ENCODE measurements around the gene PRKAR1B. TPM values are rescaled to one million over a fixed set of nuclear protein-coding genes. Genes with fewer than 3 reads are reported as not detected.
"Not testable (repeated sequence)": the region's sequence is repeated elsewhere in the genome, so short reads cannot be mapped to it uniquely, and the experiment has no call there.

PRKAR1B gene
- total RNA-seq, 1 donor from 2014 or later, result 19.3 TPM

- Histone ChIP-seq H3K4me3 (ENCODE audit: low read length in 3 of 3) (no peak overlapping the region), H3K4me1 (ENCODE audit: control insufficient read depth in 3 of 3, insufficient read depth in 3 of 3, low read length in 3 of 3) (peaks cover 4 to 13% (median 7%) of the 10 kb centered on the region in 3 donors), H3K27me3 (ENCODE audit: control insufficient read depth in 3 of 3, insufficient read depth in 3 of 3, low read length in 3 of 3) (no peaks in the 10 kb centered on the region), H3K9ac (ENCODE audit: low read depth in 1 of 3, low read length in 3 of 3) (no peak overlapping the region), H3K27ac (ENCODE audit: low read depth, low read length) (no peak overlapping the region), H3K36me3 (ENCODE audit: control insufficient read depth in 3 of 3, insufficient read depth in 3 of 3, low read length in 3 of 3) (no peaks in the 10 kb centered on the region), H3K9me3 (ENCODE audit: control insufficient read depth in 3 of 3, low read length in 3 of 3) (no peaks in the 10 kb centered on the region)
These were observed 74.2 kb downstream of the PRKAR1B start for GRCh38 chr7:652881-653280.

- H3K27ac ChIP-seq (ENCODE audit: low read depth, low read length); H3K36me3 ChIP-seq (ENCODE audit: control insufficient read depth in 3 of 3, insufficient read depth in 3 of 3, low read length in 3 of 3); H3K4me3 ChIP-seq (ENCODE audit: low read length in 3 of 3); H3K27me3 ChIP-seq (ENCODE audit: control insufficient read depth in 3 of 3, insufficient read depth in 3 of 3, low read length in 3 of 3); H3K9me3 ChIP-seq (ENCODE audit: control insufficient read depth in 3 of 3, low read length in 3 of 3); H3K9ac ChIP-seq (ENCODE audit: low read depth in 1 of 3, low read length in 3 of 3); H3K4me1 ChIP-seq (ENCODE audit: control insufficient read depth in 3 of 3, insufficient read depth in 3 of 3, low read length in 3 of 3): not testable (repeated sequence)
These were observed 74.9 kb downstream of the PRKAR1B start for GRCh38 chr7:652167-652566.

GRCh38 chr7:651032-651728 is 75.9 kb downstream of the PRKAR1B start:
- peaks cover 4 to 8% (median 7%) of the 10 kb centered on the region in 3 donors for H3K4me1 ChIP-seq (ENCODE audit: control insufficient read depth in 3 of 3, insufficient read depth in 3 of 3, low read length in 3 of 3)
- no peak overlapping the region for H3K27ac ChIP-seq (ENCODE audit: low read depth, low read length)
- no peaks in the 10 kb centered on the region for H3K36me3 ChIP-seq (ENCODE audit: control insufficient read depth in 3 of 3, insufficient read depth in 3 of 3, low read length in 3 of 3)
- no peaks in the 10 kb centered on the region for H3K27me3 ChIP-seq (ENCODE audit: control insufficient read depth in 3 of 3, insufficient read depth in 3 of 3, low read length in 3 of 3)
- H3K9me3 ChIP-seq (ENCODE audit: control insufficient read depth in 3 of 3, low read length in 3 of 3), result no peaks in the 10 kb centered on the region
- H3K9ac ChIP-seq (ENCODE audit: low read depth in 1 of 3, low read length in 3 of 3), result peak overlapping the region in 1 of 3 donors; percentile 19
- H3K4me3 ChIP-seq (ENCODE audit: low read length in 3 of 3), result no peak overlapping the region

GRCh38 chr7:650339-651031 is 76.6 kb downstream of the PRKAR1B start:
- Histone ChIP-seq H3K4me1 (ENCODE audit: control insufficient read depth in 3 of 3, insufficient read depth in 3 of 3, low read length in 3 of 3) (peaks cover 4 to 8% (median 7%) of the 10 kb centered on the region in 3 donors), H3K36me3 (ENCODE audit: control insufficient read depth in 3 of 3, insufficient read depth in 3 of 3, low read length in 3 of 3) (no peaks in the 10 kb centered on the region), H3K9me3 (ENCODE audit: control insufficient read depth in 3 of 3, low read length in 3 of 3) (no peaks in the 10 kb centered on the region), H3K27ac (ENCODE audit: low read depth, low read length) (no peak overlapping the region), H3K9ac (ENCODE audit: low read depth in 1 of 3, low read length in 3 of 3) (peak overlapping the region in 1 of 3 donors; percentile 33), H3K27me3 (ENCODE audit: control insufficient read depth in 3 of 3, insufficient read depth in 3 of 3, low read length in 3 of 3) (no peaks in the 10 kb centered on the region), H3K4me3 (ENCODE audit: low read length in 3 of 3) (no peak overlapping the region)

GRCh38 chr7:646951-647350 is 80.1 kb downstream of the PRKAR1B start:
- H3K4me1 ChIP-seq (ENCODE audit: control insufficient read depth in 3 of 3, insufficient read depth in 3 of 3, low read length in 3 of 3), result peaks cover 4 to 8% (median 7%) of the 10 kb centered on the region in 3 donors
- no peaks in the 10 kb centered on the region for H3K27me3 ChIP-seq (ENCODE audit: control insufficient read depth in 3 of 3, insufficient read depth in 3 of 3, low read length in 3 of 3)
- no peak overlapping the region for H3K9ac ChIP-seq (ENCODE audit: low read depth in 1 of 3, low read length in 3 of 3)
- no peaks in the 10 kb centered on the region for H3K36me3 ChIP-seq (ENCODE audit: control insufficient read depth in 3 of 3, insufficient read depth in 3 of 3, low read length in 3 of 3)
- no peak overlapping the region for H3K4me3 ChIP-seq (ENCODE audit: low read length in 3 of 3)
- H3K27ac ChIP-seq (ENCODE audit: low read depth, low read length), result no peak overlapping the region
- peaks cover 0 to 4% (median 2%) of the 10 kb centered on the region in 3 donors for H3K9me3 ChIP-seq (ENCODE audit: control insufficient read depth in 3 of 3, low read length in 3 of 3)

GRCh38 chr7:646487-646886 is 80.6 kb downstream of the PRKAR1B start:
- H3K9me3 ChIP-seq (ENCODE audit: control insufficient read depth in 3 of 3, low read length in 3 of 3), result peaks cover 0 to 4% (median 2%) of the 10 kb centered on the region in 3 donors
- no peak overlapping the region for H3K4me3 ChIP-seq (ENCODE audit: low read length in 3 of 3)
- H3K36me3 ChIP-seq (ENCODE audit: control insufficient read depth in 3 of 3, insufficient read depth in 3 of 3, low read length in 3 of 3), result no peaks in the 10 kb centered on the region

GRCh38 chr7:645606-646005 is 81.5 kb downstream of the PRKAR1B start:
- no peak overlapping the region for H3K4me3 ChIP-seq (ENCODE audit: low read length in 3 of 3)

More at GRCh38 chr7:646487-646886, 80.6 kb downstream of the PRKAR1B start:
- Histone ChIP-seq H3K27ac (ENCODE audit: low read depth, low read length) (no peak overlapping the region), H3K4me1 (ENCODE audit: control insufficient read depth in 3 of 3, insufficient read depth in 3 of 3, low read length in 3 of 3) (peaks cover 4 to 8% (median 7%) of the 10 kb centered on the region in 3 donors), H3K27me3 (ENCODE audit: control insufficient read depth in 3 of 3, insufficient read depth in 3 of 3, low read length in 3 of 3) (no peaks in the 10 kb centered on the region), H3K9ac (ENCODE audit: low read depth in 1 of 3, low read length in 3 of 3) (no peak overlapping the region)

GRCh38 chr7:644381-645305 is 82.4 kb downstream of the PRKAR1B start:
- H3K27me3 ChIP-seq (ENCODE audit: control insufficient read depth in 3 of 3, insufficient read depth in 3 of 3, low read length in 3 of 3), result no peaks in the 10 kb centered on the region
- peaks cover 0 to 4% (median 2%) of the 10 kb centered on the region in 3 donors for H3K9me3 ChIP-seq (ENCODE audit: control insufficient read depth in 3 of 3, low read length in 3 of 3)
- H3K4me1 ChIP-seq (ENCODE audit: control insufficient read depth in 3 of 3, insufficient read depth in 3 of 3, low read length in 3 of 3), result no peaks in the 10 kb centered on the region
- H3K4me3 ChIP-seq (ENCODE audit: low read length in 3 of 3), result no peak overlapping the region
- no peak overlapping the region for H3K9ac ChIP-seq (ENCODE audit: low read depth in 1 of 3, low read length in 3 of 3)
- no peaks in the 10 kb centered on the region for H3K36me3 ChIP-seq (ENCODE audit: control insufficient read depth in 3 of 3, insufficient read depth in 3 of 3, low read length in 3 of 3)
- no peak overlapping the region for H3K27ac ChIP-seq (ENCODE audit: low read depth, low read length)

More at GRCh38 chr7:645606-646005, 81.5 kb downstream of the PRKAR1B start:
- no peak overlapping the region for H3K27ac ChIP-seq (ENCODE audit: low read depth, low read length)
- peaks cover 2 to 3% (median 3%) of the 10 kb centered on the region in 3 donors for H3K4me1 ChIP-seq (ENCODE audit: control insufficient read depth in 3 of 3, insufficient read depth in 3 of 3, low read length in 3 of 3)
- H3K9ac ChIP-seq (ENCODE audit: low read depth in 1 of 3, low read length in 3 of 3), result no peak overlapping the region
- H3K36me3 ChIP-seq (ENCODE audit: control insufficient read depth in 3 of 3, insufficient read depth in 3 of 3, low read length in 3 of 3), result no peaks in the 10 kb centered on the region
- peaks cover 0 to 4% (median 2%) of the 10 kb centered on the region in 3 donors for H3K9me3 ChIP-seq (ENCODE audit: control insufficient read depth in 3 of 3, low read length in 3 of 3)
- H3K27me3 ChIP-seq (ENCODE audit: control insufficient read depth in 3 of 3, insufficient read depth in 3 of 3, low read length in 3 of 3), result no peaks in the 10 kb centered on the region

GRCh38 chr7:641966-642365 is 85.1 kb downstream of the PRKAR1B start:
- Histone ChIP-seq H3K9ac (ENCODE audit: low read depth in 1 of 3, low read length in 3 of 3) (no peak overlapping the region), H3K9me3 (ENCODE audit: control insufficient read depth in 3 of 3, low read length in 3 of 3) (peaks cover 0 to 4% (median 2%) of the 10 kb centered on the region in 3 donors), H3K4me3 (ENCODE audit: low read length in 3 of 3) (no peak overlapping the region), H3K27me3 (ENCODE audit: control insufficient read depth in 3 of 3, insufficient read depth in 3 of 3, low read length in 3 of 3) (no peaks in the 10 kb centered on the region), H3K27ac (ENCODE audit: low read depth, low read length) (no peak overlapping the region), H3K4me1 (ENCODE audit: control insufficient read depth in 3 of 3, insufficient read depth in 3 of 3, low read length in 3 of 3) (no peaks in the 10 kb centered on the region), H3K36me3 (ENCODE audit: control insufficient read depth in 3 of 3, insufficient read depth in 3 of 3, low read length in 3 of 3) (no peaks in the 10 kb centered on the region)
